DOHH2 (cell line): Measurements from ENCODE around the gene ACTL6B.

Source experiments
- EZH2phosphoT487 ChIP-seq: fragments of 200-600 bp; sonication (generic); IDR thresholded peaks from 2 replicates; pipeline ENCODE4 v1.6.1; 2017; ENCODE audit warnings: borderline replicate concordance, mild to moderate bottlenecking, antibody characterized with exemption, low read length, moderate library complexity, mixed read lengths
- TF ChIP-seq, protein P1 (sequence below): fragments of 200-600 bp; sonication (generic); IDR thresholded peaks from one replicate; pipeline ENCODE4 v1.5.1; 2014; ENCODE audit warnings: antibody characterized with exemption, mild to moderate bottlenecking, low read depth, low read length; ENCODE audit not compliant: poor library complexity, severe bottlenecking

DNA sequence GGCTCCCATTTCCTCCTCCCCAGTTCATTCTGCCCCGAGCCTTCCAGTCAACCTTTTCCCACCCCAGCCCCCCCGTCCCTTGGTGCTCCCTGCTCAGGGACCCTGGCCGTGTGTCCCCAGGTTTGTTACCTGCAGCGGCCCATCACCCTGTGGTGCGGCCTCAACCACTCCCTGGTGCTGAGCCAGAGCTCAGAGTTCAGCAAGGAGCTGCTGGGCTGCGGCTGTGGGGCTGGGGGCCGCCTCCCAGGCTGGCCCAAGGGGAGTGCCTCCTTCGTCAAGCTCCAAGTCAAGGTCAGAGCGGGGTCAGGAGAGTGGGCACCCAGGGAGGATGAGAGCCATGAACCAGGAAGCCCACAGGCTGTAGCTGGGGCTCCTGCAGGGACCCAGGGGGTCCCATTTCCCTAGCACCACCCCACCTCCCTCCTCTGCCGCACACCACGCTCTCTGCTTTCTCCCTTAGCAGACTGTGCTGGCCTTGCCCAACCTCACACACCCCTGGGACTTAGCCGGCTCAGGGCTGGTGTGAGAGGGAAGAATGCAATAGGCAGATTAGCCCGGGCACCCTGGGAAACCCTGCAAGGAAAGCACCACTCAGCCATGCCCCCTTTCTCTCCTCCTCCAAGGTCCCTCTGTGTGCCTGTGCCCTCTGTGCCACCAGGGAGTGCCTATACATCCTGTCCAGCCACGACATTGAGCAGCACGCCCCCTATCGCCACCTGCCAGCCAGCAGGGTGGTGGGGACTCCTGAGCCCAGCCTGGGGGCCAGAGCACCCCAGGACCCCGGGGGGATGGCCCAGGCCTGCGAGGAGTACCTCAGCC is 56.1 kb downstream of the ACTL6B start:
- TF ChIP-seq, protein P1, sequence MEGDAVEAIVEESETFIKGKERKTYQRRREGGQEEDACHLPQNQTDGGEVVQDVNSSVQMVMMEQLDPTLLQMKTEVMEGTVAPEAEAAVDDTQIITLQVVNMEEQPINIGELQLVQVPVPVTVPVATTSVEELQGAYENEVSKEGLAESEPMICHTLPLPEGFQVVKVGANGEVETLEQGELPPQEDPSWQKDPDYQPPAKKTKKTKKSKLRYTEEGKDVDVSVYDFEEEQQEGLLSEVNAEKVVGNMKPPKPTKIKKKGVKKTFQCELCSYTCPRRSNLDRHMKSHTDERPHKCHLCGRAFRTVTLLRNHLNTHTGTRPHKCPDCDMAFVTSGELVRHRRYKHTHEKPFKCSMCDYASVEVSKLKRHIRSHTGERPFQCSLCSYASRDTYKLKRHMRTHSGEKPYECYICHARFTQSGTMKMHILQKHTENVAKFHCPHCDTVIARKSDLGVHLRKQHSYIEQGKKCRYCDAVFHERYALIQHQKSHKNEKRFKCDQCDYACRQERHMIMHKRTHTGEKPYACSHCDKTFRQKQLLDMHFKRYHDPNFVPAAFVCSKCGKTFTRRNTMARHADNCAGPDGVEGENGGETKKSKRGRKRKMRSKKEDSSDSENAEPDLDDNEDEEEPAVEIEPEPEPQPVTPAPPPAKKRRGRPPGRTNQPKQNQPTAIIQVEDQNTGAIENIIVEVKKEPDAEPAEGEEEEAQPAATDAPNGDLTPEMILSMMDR = peak; percentile 94
- TF ChIP-seq EZH2phosphoT487 = no peak
